HCT116 (cell line): Measurements from ENCODE around the gene TSPAN3. TPM values are rescaled to one million over a fixed set of nuclear protein-coding genes. Genes with fewer than 3 reads are reported as not detected.

ENCODE experiments used
- ATAC-seq: fragments of 200-7000 bp; cut with Tn5 transposase; 2 replicates; pipeline ENCODE4 v1.9.1; 2020; ENCODE audit warnings: mild to moderate bottlenecking, moderate library complexity
- BruUV-seq: library from RNA; stranded (reverse); fragments of 400-500 nt; replicated peaks from 2 replicates; lab custom pipeline; 2021; lab: Mats Ljungman, UMichigan
- CTCF ChIA-PET: fragments of 300-600 bp; sonication (Branson Sonifier 250); formaldehyde crosslinking; loops from one replicate; lab custom pipeline; 2021; ENCODE audit warnings: antibody characterized with exemption; lab: Charles Lee
- POLR2A ChIA-PET: fragments of 300-600, 350-600 bp; sonication (Branson Sonifier 250); formaldehyde crosslinking; loops from one replicate; lab custom pipeline; 2021; ENCODE audit warnings: antibody characterized with exemption; lab: Charles Lee
- RAD21 ChIA-PET, 2 experiments: fragments of 300-600 bp; sonication (Branson Sonifier 250); formaldehyde crosslinking; loops; one replicate each; lab custom pipeline; 2023; ENCODE audit warnings: low total read pairs in 2 of 2; ENCODE audit not compliant: uncharacterized antibody in 2 of 2, unreplicated experiment in 2 of 2, low non-redundant PET in 1 of 2; lab: Charles Lee
- DNase-seq: peaks from one replicate; pipeline ENCODE4 v3.0.0-alpha.2; 2010; ENCODE audit warnings: low read depth, low spot score
- H2AFZ ChIP-seq: fragments of 200-600 bp; shearing (Covaris generic), sonication (generic); 2 replicates; pipeline ENCODE4 v1.6.1; 2017; ENCODE audit warnings: low read depth, mixed run types, mixed read lengths, antibody characterized with exemption, low read length; ENCODE audit not compliant: poor library complexity, severe bottlenecking
- H3K27ac ChIP-seq: 2 replicates; pipeline ENCODE4 v1.5.1; 2012; ENCODE audit warnings: low read depth, low read length
- H3K27me3 ChIP-seq: fragments of 200-600 bp; sonication (generic); 2 replicates; pipeline ENCODE4 v1.6.1; 2016; ENCODE audit warnings: mixed run types, low read length, mixed read lengths; ENCODE audit not compliant: insufficient read depth
- H3K36me3 ChIP-seq, 2 experiments: fragments of 200-500 bp in 1 of 2; fragments of 200-600 bp in 1 of 2; sonication (Bioruptor generic) in 1 of 2; sonication (generic) in 1 of 2; 2 replicates each; pipeline versions ENCODE4 v1.5.1 to v1.6.1; 2014 to 2016; ENCODE audit warnings: low read length in 2 of 2, inconsistent platforms in 1 of 2, mixed read lengths in 1 of 2, mixed run types in 1 of 2; ENCODE audit not compliant: insufficient read depth in 2 of 2, control insufficient read depth in 1 of 2
- H3K4me1 ChIP-seq, 2 experiments: fragments of 200-600 bp in 1 of 2; sonication (generic) in 1 of 2; 2 replicates each; pipeline versions ENCODE4 v1.5.1 to v1.6.1; 2012 to 2017; ENCODE audit warnings: low read length in 2 of 2, inconsistent platforms in 1 of 2, mild to moderate bottlenecking in 1 of 2, mixed read lengths in 1 of 2, mixed run types in 1 of 2, moderate library complexity in 1 of 2; ENCODE audit not compliant: insufficient read depth in 2 of 2, control insufficient read depth in 1 of 2
- H3K4me2 ChIP-seq: fragments of 200-600 bp; sonication (generic); 2 replicates; pipeline ENCODE4 v1.6.1; 2017; ENCODE audit warnings: mixed run types, low read length, mixed read lengths
- H3K4me3 ChIP-seq, 2 experiments: fragments of 200-600 bp in 1 of 2; sonication (generic) in 1 of 2; replicated peaks in 1 of 2; 2 replicates each; pipeline ENCODE4 v1.5.1; 2011 to 2016; ENCODE audit warnings: low read length in 2 of 2, control low read depth in 1 of 2, low read depth in 1 of 2, mild to moderate bottlenecking in 1 of 2, mixed read lengths in 1 of 2, mixed run types in 1 of 2
- H3K79me2 ChIP-seq: fragments of 200-600 bp; sonication (generic); 2 replicates; pipeline ENCODE4 v1.6.1; 2017; ENCODE audit warnings: mild to moderate bottlenecking, mixed run types, low read length, moderate library complexity, mixed read lengths; ENCODE audit not compliant: insufficient read depth
- H3K9ac ChIP-seq: fragments of 200-600 bp; sonication (generic); 2 replicates; pipeline ENCODE4 v1.6.1; 2016; ENCODE audit warnings: low read length, mixed read lengths
- H3K9me2 ChIP-seq: fragments of 200-600 bp; sonication (generic), shearing (Covaris generic); 2 replicates; pipeline ENCODE4 v1.6.1; 2017; ENCODE audit warnings: mixed run types, mild to moderate bottlenecking, moderate library complexity; ENCODE audit not compliant: insufficient read depth
- H3K9me3 ChIP-seq, 2 experiments: fragments of 200-500 bp in 1 of 2; fragments of 200-600 bp in 1 of 2; sonication (Bioruptor generic) in 1 of 2; sonication (generic) in 1 of 2; 2 replicates each; pipeline ENCODE4 v1.6.1; 2014 to 2017; ENCODE audit warnings: low read length in 2 of 2, mixed read lengths in 2 of 2, inconsistent platforms in 1 of 2, low read depth in 1 of 2, mild to moderate bottlenecking in 1 of 2, mixed run types in 1 of 2, moderate library complexity in 1 of 2; ENCODE audit not compliant: control insufficient read depth in 1 of 2, insufficient read depth in 1 of 2
- H4K20me1 ChIP-seq: fragments of 200-600 bp; sonication (generic), shearing (Covaris generic); 2 replicates; pipeline ENCODE4 v1.6.1; 2017; ENCODE audit warnings: mixed run types, mild to moderate bottlenecking, moderate library complexity; ENCODE audit not compliant: insufficient read depth
- CBX3 ChIP-seq: IDR thresholded peaks from 2 replicates; pipeline ENCODE4 v1.6.1; 2012; ENCODE audit warnings: low read depth
- EGR1 ChIP-seq: IDR thresholded peaks from 2 replicates; pipeline ENCODE4 v1.6.1; 2012; ENCODE audit warnings: low read depth
- ELF1 ChIP-seq: IDR thresholded peaks from 2 replicates; pipeline ENCODE4 v1.6.1; 2012; ENCODE audit warnings: low read depth, borderline replicate concordance
- EZH2 ChIP-seq: fragments of 200-600 bp; sonication (generic); IDR thresholded peaks from 2 replicates; pipeline ENCODE4 v1.6.1; 2017; ENCODE audit warnings: antibody characterized with exemption, mixed run types
- EZH2phosphoT487 ChIP-seq: fragments of 200-600 bp; IDR thresholded peaks from 2 replicates; pipeline ENCODE4 v1.6.1; 2018; ENCODE audit warnings: antibody characterized with exemption, borderline replicate concordance
- FOSL1 ChIP-seq: IDR thresholded peaks from 2 replicates; pipeline ENCODE4 v1.6.1; 2012; ENCODE audit warnings: low read depth
- JUND ChIP-seq: IDR thresholded peaks from 2 replicates; pipeline ENCODE4 v1.6.1; 2012
- POLR2AphosphoS5 ChIP-seq: IDR thresholded peaks from 2 replicates; pipeline ENCODE4 v1.6.1; 2011; ENCODE audit warnings: mild to moderate bottlenecking, low read depth, low read length, moderate library complexity
- RAD21 ChIP-seq: IDR thresholded peaks from 2 replicates; pipeline ENCODE4 v1.6.1; 2012; ENCODE audit warnings: low read depth, mild to moderate bottlenecking
- SRF ChIP-seq: IDR thresholded peaks from 2 replicates; pipeline ENCODE4 v1.6.1; 2012; ENCODE audit warnings: low read depth
- YY1 ChIP-seq: IDR thresholded peaks from 2 replicates; pipeline ENCODE4 v1.6.1; 2011; ENCODE audit warnings: low read length, low read depth, moderate library complexity, mild to moderate bottlenecking; ENCODE audit not compliant: insufficient replicate concordance; ENCODE audit errors: extremely low read depth
- intact Hi-C: fragments of 100-400 bp; cut with micrococcal nuclease; formaldehyde crosslinking; loops from 2 replicates; pipeline ENCODE4 v1.10.0; 2022
- total RNA-seq: library from RNA; stranded (reverse); gene quantifications from one replicate; pipeline ENCODE4 v1.2.1, GENCODE V29; 2021; ENCODE audit not compliant: unreplicated experiment
- TF ChIP-seq, protein P1 (sequence below): IDR thresholded peaks from 2 replicates; pipeline ENCODE4 v1.6.1; 2012; ENCODE audit warnings: low read depth
- TF ChIP-seq, protein P2 (sequence below): IDR thresholded peaks from 2 replicates; pipeline ENCODE4 v1.6.1; 2011; ENCODE audit warnings: mild to moderate bottlenecking, low read length, moderate library complexity; ENCODE audit not compliant: insufficient replicate concordance; ENCODE audit errors: extremely low read depth
- TF ChIP-seq, protein P3 (sequence below): IDR thresholded peaks from 2 replicates; pipeline ENCODE4 v1.6.1; 2012

TSPAN3 gene
- total RNA-seq, 1 experiment from 2014 or later, result 140 TPM

DNA sequence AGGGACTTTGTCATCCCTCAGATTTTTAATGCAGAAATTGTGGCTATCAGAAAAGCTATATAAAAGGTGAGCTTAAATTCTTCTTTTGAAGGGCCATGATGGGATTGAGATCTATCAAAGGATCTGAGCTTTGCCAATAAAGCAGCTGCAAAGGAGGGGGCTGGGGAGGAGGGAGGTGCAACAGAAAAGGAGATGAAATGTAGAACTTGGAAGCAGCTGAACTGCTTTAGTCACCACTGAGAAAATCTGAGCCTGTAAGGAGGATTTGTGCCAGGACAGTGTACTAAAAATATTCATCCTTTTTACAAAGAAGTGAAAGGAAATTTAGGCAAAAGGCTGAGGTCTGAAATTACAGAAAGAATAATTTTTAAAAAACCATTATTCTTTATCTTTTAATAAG lies 10.4 kb downstream of the TSPAN3 start:
- BruUV-seq, result no TSS peak
- ATAC-seq, result no peak
- RAD21 ChIA-PET, result no interaction called here
- intact Hi-C loops, result no loop called here
- Histone ChIP-seq H3K27me3 (no peaks in the 10 kb centered on the region), H3K79me2 (peaks cover 78% of the 10 kb centered on the region), H3K36me3 (no peaks in the 10 kb centered on the region; a peak in 1 of 4 replicates), H3K4me2 (no peak overlapping the region), H2AFZ (no peak overlapping the region), H3K9me2 (no peaks in the 10 kb centered on the region), H3K9ac (no peak overlapping the region), H3K4me1 (peaks cover 7 to 14% of the 10 kb centered on the region in 2 experiments; a peak in 3 of 4 replicates), H4K20me1 (peaks cover 17% of the 10 kb centered on the region; the same call in 1 of the 2 replicates), H3K9me3 (no peaks in the 10 kb centered on the region), H3K27ac (no peak overlapping the region), H3K4me3 (no peak overlapping the region)
- CTCF ChIA-PET, result no interaction called here
- POLR2A ChIA-PET, result interaction anchor here (1.6 kb wide), 1 partner anchor 10 kb away, joined by 4 read pairs; the partner anchor contains the start of gene TSPAN3
- no peak for DNase-seq
- no peak for TF ChIP-seq SRF
- TF ChIP-seq, all 23 proteins: peak for 0

DNA sequence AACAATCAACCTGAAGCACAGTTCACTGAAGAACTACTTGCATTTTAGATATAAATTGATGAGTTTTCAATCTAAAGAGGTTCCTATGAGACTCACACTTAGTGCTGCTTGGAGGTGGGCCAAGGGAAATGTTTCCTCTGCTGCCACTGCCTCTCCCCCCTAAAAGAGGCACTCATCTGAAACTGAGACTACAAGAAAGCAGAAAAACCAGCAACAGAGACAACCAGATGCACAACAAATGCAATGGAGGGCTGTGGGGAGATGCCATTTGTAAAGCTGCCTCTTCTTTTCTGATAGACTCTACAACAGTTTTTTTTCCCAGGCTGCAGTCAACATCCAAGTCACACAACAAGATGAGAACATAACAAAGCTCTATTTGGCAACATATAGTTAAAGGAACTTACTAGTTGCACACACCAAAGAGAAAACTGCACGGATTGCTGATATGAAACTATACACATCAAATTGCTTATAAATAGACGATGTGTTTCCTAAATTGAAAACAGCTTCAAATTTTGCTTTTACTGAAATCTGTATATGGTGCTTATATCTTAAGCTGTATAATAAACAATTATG lies 11.0 kb downstream of the TSPAN3 start:
- CTCF ChIA-PET, result no interaction called here
- no peaks in the 10 kb centered on the region for H3K9me2 ChIP-seq
- RAD21 ChIA-PET, result no interaction called here
- H3K9ac ChIP-seq, result no peak overlapping the region
- no peak overlapping the region for H3K4me2 ChIP-seq
- no peak for ATAC-seq
- no peaks in the 10 kb centered on the region for H3K27me3 ChIP-seq
- intact Hi-C loops, result no loop called here
- POLR2A ChIA-PET, result interaction anchor here (1.6 kb wide), 1 partner anchor 11 kb away, joined by 4 read pairs; the partner anchor contains the start of gene TSPAN3
- DNase-seq, result no peak
- H3K27ac ChIP-seq, result no peak overlapping the region
- H3K79me2 ChIP-seq, result peaks cover 73% of the 10 kb centered on the region
- H4K20me1 ChIP-seq, result peaks cover 17% of the 10 kb centered on the region; the same call in 1 of the 2 replicates
- BruUV-seq, result no TSS peak
- peaks cover 3 to 9% of the 10 kb centered on the region in 2 experiments; a peak in 3 of 4 replicates for H3K4me1 ChIP-seq
- no peak overlapping the region for H2AFZ ChIP-seq
- no peak overlapping the region for H3K4me3 ChIP-seq
- H3K9me3 ChIP-seq, result no peaks in the 10 kb centered on the region
- H3K36me3 ChIP-seq, result no peaks in the 10 kb centered on the region; a peak in 1 of 4 replicates
- TF ChIP-seq RAD21 (no peak), EZH2 (no peak), POLR2AphosphoS5 (no peak), YY1 (no peak), FOSL1 (no peak), JUND (no peak), EZH2phosphoT487 (no peak), ELF1 (no peak), CBX3 (no peak), EGR1 (no peak)
- TF ChIP-seq, protein P1, sequence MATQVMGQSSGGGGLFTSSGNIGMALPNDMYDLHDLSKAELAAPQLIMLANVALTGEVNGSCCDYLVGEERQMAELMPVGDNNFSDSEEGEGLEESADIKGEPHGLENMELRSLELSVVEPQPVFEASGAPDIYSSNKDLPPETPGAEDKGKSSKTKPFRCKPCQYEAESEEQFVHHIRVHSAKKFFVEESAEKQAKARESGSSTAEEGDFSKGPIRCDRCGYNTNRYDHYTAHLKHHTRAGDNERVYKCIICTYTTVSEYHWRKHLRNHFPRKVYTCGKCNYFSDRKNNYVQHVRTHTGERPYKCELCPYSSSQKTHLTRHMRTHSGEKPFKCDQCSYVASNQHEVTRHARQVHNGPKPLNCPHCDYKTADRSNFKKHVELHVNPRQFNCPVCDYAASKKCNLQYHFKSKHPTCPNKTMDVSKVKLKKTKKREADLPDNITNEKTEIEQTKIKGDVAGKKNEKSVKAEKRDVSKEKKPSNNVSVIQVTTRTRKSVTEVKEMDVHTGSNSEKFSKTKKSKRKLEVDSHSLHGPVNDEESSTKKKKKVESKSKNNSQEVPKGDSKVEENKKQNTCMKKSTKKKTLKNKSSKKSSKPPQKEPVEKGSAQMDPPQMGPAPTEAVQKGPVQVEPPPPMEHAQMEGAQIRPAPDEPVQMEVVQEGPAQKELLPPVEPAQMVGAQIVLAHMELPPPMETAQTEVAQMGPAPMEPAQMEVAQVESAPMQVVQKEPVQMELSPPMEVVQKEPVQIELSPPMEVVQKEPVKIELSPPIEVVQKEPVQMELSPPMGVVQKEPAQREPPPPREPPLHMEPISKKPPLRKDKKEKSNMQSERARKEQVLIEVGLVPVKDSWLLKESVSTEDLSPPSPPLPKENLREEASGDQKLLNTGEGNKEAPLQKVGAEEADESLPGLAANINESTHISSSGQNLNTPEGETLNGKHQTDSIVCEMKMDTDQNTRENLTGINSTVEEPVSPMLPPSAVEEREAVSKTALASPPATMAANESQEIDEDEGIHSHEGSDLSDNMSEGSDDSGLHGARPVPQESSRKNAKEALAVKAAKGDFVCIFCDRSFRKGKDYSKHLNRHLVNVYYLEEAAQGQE, result no peak
- TF ChIP-seq, protein P2, sequence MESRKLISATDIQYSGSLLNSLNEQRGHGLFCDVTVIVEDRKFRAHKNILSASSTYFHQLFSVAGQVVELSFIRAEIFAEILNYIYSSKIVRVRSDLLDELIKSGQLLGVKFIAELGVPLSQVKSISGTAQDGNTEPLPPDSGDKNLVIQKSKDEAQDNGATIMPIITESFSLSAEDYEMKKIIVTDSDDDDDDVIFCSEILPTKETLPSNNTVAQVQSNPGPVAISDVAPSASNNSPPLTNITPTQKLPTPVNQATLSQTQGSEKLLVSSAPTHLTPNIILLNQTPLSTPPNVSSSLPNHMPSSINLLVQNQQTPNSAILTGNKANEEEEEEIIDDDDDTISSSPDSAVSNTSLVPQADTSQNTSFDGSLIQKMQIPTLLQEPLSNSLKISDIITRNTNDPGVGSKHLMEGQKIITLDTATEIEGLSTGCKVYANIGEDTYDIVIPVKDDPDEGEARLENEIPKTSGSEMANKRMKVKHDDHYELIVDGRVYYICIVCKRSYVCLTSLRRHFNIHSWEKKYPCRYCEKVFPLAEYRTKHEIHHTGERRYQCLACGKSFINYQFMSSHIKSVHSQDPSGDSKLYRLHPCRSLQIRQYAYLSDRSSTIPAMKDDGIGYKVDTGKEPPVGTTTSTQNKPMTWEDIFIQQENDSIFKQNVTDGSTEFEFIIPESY, result no peak
- TF ChIP-seq, protein P3, sequence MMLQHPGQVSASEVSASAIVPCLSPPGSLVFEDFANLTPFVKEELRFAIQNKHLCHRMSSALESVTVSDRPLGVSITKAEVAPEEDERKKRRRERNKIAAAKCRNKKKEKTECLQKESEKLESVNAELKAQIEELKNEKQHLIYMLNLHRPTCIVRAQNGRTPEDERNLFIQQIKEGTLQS, result no peak
